Heart left ventricle (tissue), 16 donors: ENCODE results near the gene SRRM5. TPM values are rescaled to one million over a fixed set of nuclear protein-coding genes. Genes with fewer than 3 reads are reported as not detected.

Experiments used
- ATAC-seq, 4 donors: fragments of 200-7000 bp; cut with Tn5 transposase; one replicate each; pipeline ENCODE4 v1.9.1; 2020 to 2022; ENCODE audit warnings: moderate library complexity in 4 of 4, mild to moderate bottlenecking in 3 of 4, moderate number of reproducible peaks in 1 of 4
- DNase-seq, 5 donors: peaks; one replicate each; pipeline ENCODE4 v3.0.0-alpha.2; 2020
- H3K27ac ChIP-seq, 12 donors: fragments of 200-600 bp; sonication (generic) in 4 of 12; one replicate each; pipeline versions ENCODE4 v1.5.0 to v1.8.0; 2016 to 2022; ENCODE audit warnings: mild to moderate bottlenecking in 2 of 12
- H3K27me3 ChIP-seq, 9 donors: fragments of 200-600 bp; sonication (generic) in 2 of 9; one replicate each; pipeline versions ENCODE4 v1.5.1 to v1.8.0; 2016 to 2022; ENCODE audit warnings: mild to moderate bottlenecking in 3 of 9
- H3K36me3 ChIP-seq, 9 donors: fragments of 200-600 bp; sonication (generic) in 2 of 9; one replicate each; pipeline versions ENCODE4 v1.5.0 to v1.8.0; 2018 to 2022; ENCODE audit warnings: mild to moderate bottlenecking in 2 of 9
- H3K4me1 ChIP-seq, 12 donors: fragments of 200-600 bp; sonication (generic) in 4 of 12; one replicate each; pipeline versions ENCODE4 v1.5.0 to v1.8.0; 2016 to 2022; ENCODE audit warnings: mild to moderate bottlenecking in 3 of 12
- H3K4me3 ChIP-seq, 12 donors: fragments of 200-600 bp; sonication (generic) in 4 of 12; one replicate each; pipeline versions ENCODE4 v1.5.0 to v1.8.0; 2017 to 2022; ENCODE audit warnings: mild to moderate bottlenecking in 9 of 12, moderate library complexity in 4 of 12
- H3K9me3 ChIP-seq, 12 donors: fragments of 200-600 bp; sonication (generic) in 4 of 12; one replicate each; pipeline versions ENCODE4 v1.5.0 to v1.8.0; 2016 to 2022; ENCODE audit warnings: mild to moderate bottlenecking in 1 of 12
- POLR2A ChIP-seq, 2 donors: fragments of 450-650 bp; IDR thresholded peaks; one replicate each; pipeline ENCODE4 v1.6.1; 2017; ENCODE audit warnings: antibody characterized with exemption in 2 of 2, mild to moderate bottlenecking in 2 of 2, moderate library complexity in 2 of 2
- WGBS, 4 donors: extraction: QIAGEN DNeasy Blood & Tissue Kit in 2 of 4; methylation state at CpG; one replicate each; pipeline versions ENCODE4 v1.1.5 to v1.1.7; 2013 to 2018; 5-methylcytosine and 5-hydroxymethylcytosine counted together
- intact Hi-C, 10 donors: fragments of 100-400 bp; cut with DNase I; formaldehyde crosslinking; loops; one replicate each; pipeline versions ENCODE4 v1.11.1 to v1.14.2; 2022
- polyA plus RNA-seq, 2 donors: library from polyadenylated mRNA; stranded (reverse); fragments of 200-250 nt; gene quantifications; one replicate each; pipeline ENCODE4 v1.2.3, GENCODE V29; 2013
- total RNA-seq, 9 donors: library from RNA; depleted of rRNA in 2 of 9; stranded (reverse); fragments of >200 nt in 2 of 9; fragmentation: NEBNext Ultra II Directional in 3 of 9; extraction: Animal tissue kit (Norgen Biotek cat#: 25700) in 3 of 9; gene quantifications; one replicate each; pipeline versions ENCODE4 v1.1.0 to v1.2.4, GENCODE V29; 2016 to 2023
- TF ChIP-seq, protein P1 (sequence below), 12 donors: fragments of 200-600 bp; sonication (generic) in 4 of 12; IDR thresholded peaks; one replicate each; pipeline versions ENCODE4 v1.5.0 to v1.8.0; 2018 to 2022; ENCODE audit warnings: antibody characterized with exemption in 12 of 12, mild to moderate bottlenecking in 5 of 12
- donor health status: ischemic (EF 13 %, LVEDD 7.1; RV severe dilation, severe dysfunction).
- donor health status: healthy with polysubstance abuse.
- donor health status: DM: no; HTN: yes; CAD: no.
- donor health status: DM: no; HTN: no; CAD: no.
- donor health status: ischemic (EF 25% LVEDD 6.9; RV normal size, moderate dysfunction).
- donor health status: ischemic (EF 25% LVEDD 5.7; RV mildly dilated, moderate dysfunction).
- donor health status: healthy.
- donor health status: DM: yes; HTN: yes; CAD: no.
- donor health status: ischemic (EF 35%, LVEDD 5.7; RV mildly dilated, moderate dysfunction).
- donor health status: nonischemic (EF 11% LVEDD 7.7; RV severe dilation, severe dysfunction).
- donor health status: DM: yes; HTN: yes; CAD: no.
- donor health status: PGD.
- donor health status: ischemic (EF 29% LVEDD 5.4; RV normal size, mild dysfunction).
- donor health status: nonischemic (EF 23%, LVEDD 6.1; RV moderate dilation, normal function).

SRRM5 gene
- total and polyA plus RNA-seq, 11 donors: 0.07 to 0.80 (median 0.16) TPM; not detected in 2

DNA sequence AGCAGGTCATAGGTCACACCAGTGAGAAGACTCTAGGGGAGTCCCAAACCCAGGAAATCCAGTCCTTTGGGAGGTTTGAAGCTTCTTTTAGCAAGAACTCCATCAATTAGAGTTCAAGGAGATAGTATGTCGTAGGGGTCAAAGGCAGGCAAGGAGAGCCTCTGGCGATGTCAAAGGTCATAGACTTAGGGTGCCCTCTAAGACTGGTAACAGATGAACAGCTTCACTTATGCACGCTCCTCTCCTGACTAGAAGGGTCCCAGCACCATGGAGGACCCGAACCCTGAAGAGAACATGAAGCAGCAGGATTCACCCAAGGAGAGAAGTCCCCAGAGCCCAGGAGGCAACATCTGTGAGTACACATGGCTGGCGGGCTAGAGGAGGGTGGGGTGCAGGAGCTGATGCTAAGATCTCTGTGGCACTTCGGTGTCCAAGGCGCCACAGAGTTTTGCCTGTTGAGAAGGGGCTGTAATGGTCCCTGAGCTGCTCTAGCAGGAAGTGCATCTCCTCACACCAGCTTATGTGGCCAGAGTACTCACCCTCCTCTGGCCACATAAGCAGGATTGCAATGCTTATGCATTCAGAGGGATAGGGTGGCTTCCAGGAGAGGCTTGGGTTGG is 14.9 kb upstream of the SRRM5 start:
- WGBS, 4 donors: 11 to 26% (median 25%) methylated on average over 5 to 7 of the region's 7 CpGs
- Histone ChIP-seq H3K36me3 (peaks cover 0 to 61% (median 52%) of the 10 kb centered on the region in 9 donors), H3K4me1 (peaks cover 8 to 46% (median 35%) of the 10 kb centered on the region in 12 donors), H3K27me3 (no peaks in the 10 kb centered on the region), H3K4me3 (peak overlapping the region; percentile 47 to 90 (median 74)), H3K27ac (peak overlapping the region in 11 of 12 donors; percentile 93 to 100 (median 97)), H3K9me3 (no peaks in the 10 kb centered on the region)
- intact Hi-C loops: loop anchor here in 7 of 10 donors (1.0 to 10.0 kb wide), 10 partner anchors 22 to 71 kb away; partner anchors contain the start of genes PINLYP (in 6 of the 7), XRCC1 (in 6 of the 7), ZNF575 (in 4 of the 7) and ZNF428 (in 1 of the 7)
- no peak for DNase-seq
- TF ChIP-seq, protein P1, sequence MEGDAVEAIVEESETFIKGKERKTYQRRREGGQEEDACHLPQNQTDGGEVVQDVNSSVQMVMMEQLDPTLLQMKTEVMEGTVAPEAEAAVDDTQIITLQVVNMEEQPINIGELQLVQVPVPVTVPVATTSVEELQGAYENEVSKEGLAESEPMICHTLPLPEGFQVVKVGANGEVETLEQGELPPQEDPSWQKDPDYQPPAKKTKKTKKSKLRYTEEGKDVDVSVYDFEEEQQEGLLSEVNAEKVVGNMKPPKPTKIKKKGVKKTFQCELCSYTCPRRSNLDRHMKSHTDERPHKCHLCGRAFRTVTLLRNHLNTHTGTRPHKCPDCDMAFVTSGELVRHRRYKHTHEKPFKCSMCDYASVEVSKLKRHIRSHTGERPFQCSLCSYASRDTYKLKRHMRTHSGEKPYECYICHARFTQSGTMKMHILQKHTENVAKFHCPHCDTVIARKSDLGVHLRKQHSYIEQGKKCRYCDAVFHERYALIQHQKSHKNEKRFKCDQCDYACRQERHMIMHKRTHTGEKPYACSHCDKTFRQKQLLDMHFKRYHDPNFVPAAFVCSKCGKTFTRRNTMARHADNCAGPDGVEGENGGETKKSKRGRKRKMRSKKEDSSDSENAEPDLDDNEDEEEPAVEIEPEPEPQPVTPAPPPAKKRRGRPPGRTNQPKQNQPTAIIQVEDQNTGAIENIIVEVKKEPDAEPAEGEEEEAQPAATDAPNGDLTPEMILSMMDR (IDR thresholded peaks at IDR 0.05): no peak
- no peak for TF ChIP-seq POLR2A (IDR thresholded peaks at IDR 0.05)
- no peak for ATAC-seq

DNA sequence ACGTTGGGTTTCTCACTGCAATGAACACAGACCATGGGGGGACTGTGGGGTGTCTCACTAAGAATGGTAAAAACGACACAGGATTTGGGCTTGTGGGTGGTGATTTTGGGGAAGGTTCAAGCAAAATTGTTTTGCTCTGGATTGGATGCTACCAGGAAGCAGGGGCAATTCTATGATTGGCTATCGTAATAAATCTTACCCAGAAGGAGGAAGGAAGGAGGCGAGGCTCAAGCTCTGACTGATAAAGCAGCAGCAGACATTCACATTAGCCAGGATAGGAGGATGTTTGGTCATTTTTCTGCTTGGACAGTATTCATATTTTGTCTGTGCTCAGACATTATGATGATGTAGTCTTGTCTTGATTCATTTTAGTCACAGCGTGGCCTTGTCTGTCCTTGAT is 14.0 kb upstream of the SRRM5 start:
- Histone ChIP-seq H3K4me3 (peak overlapping the region in 2 of 12 donors; percentile 75 to 78), H3K36me3 (peaks cover 0 to 59% (median 47%) of the 10 kb centered on the region in 9 donors)
- WGBS, 4 donors: 47 to 53% (median 49%) methylated on average over 5 of the region's 5 CpGs

DNA sequence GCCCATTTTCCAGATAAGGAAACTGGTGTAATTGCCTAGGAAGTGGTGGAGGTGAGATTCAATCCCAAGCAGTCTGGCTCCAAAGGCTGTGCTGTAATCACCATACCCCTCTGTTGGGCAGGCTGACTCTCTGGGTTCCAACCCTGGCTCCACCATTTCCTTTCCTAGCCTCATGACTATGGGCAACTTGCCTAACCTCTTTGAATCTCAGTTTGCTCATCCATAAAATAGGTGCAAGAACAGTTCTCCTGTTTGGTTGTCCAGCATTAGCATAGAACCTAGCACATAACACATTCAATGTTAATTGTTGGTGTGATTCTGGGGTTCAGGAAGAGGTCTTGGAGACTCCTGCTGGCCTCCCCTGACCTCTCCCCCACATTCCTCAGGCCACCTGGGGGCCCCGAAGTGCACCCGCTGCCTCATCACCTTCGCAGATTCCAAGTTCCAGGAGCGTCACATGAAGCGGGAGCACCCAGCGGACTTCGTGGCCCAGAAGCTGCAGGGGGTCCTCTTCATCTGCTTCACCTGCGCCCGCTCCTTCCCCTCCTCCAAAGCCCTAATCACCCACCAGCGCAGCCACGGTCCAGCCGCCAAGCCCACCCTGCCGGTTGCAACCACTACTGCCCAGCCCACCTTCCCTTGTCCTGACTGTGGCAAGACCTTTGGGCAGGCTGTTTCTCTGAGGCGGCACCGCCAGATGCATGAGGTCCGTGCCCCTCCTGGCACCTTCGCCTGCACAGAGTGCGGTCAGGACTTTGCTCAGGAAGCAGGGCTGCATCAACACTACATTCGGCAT is 13.2 kb upstream of the SRRM5 start:
- peaks cover 0 to 51% (median 40%) of the 10 kb centered on the region in 9 donors for H3K36me3 ChIP-seq
- intact Hi-C loops: loop anchor here in 2 of 10 donors (1.0 to 10.0 kb wide), 4 partner anchors 23 to 66 kb away; partner anchors contain the start of genes ZNF575 (in 2 of the 2), PINLYP (in 1 of the 2) and XRCC1 (in 1 of the 2)
- no peak overlapping the region for H3K4me3 ChIP-seq
- no peak for ATAC-seq
- H3K27me3 ChIP-seq: no peaks in the 10 kb centered on the region
- TF ChIP-seq, protein P1 (IDR thresholded peaks at IDR 0.05): no peak
- TF ChIP-seq POLR2A (IDR thresholded peaks at IDR 0.05): no peak
- H3K4me1 ChIP-seq: peaks cover 8 to 41% (median 31%) of the 10 kb centered on the region in 12 donors
- H3K9me3 ChIP-seq: no peaks in the 10 kb centered on the region
- WGBS, 4 donors: 92 to 95% (median 93%) methylated on average over 11 to 19 of the region's 19 CpGs
- no peak for DNase-seq
- no peak overlapping the region for H3K27ac ChIP-seq

More for the DNA sequence above, 14.0 kb upstream of the SRRM5 start:
- ATAC-seq: no peak
- TF ChIP-seq, protein P1 (IDR thresholded peaks at IDR 0.05): no peak
- no peak for TF ChIP-seq POLR2A (IDR thresholded peaks at IDR 0.05)
- H3K27ac ChIP-seq: no peak overlapping the region
- intact Hi-C loops: loop anchor here in 4 of 10 donors (1.0 to 10.0 kb wide), 6 partner anchors 23 to 66 kb away; partner anchors contain the start of genes ZNF575 (in 3 of the 4), PINLYP (in 2 of the 4) and XRCC1 (in 2 of the 4)
- no peak for DNase-seq
- H3K4me1 ChIP-seq: peaks cover 8 to 46% (median 35%) of the 10 kb centered on the region in 12 donors
- H3K9me3 ChIP-seq: no peaks in the 10 kb centered on the region
- no peaks in the 10 kb centered on the region for H3K27me3 ChIP-seq
